HepG2 (cell line): ENCODE data around the gene WDR20. TPM values are rescaled to one million over a fixed set of nuclear protein-coding genes. Genes with fewer than 3 reads are reported as not detected.

Experiments
- DBP ChIP-seq: sonication (generic); formaldehyde crosslinking; IDR thresholded peaks from 2 replicates; pipeline ENCODE4 v1.4.0; 2020; ENCODE audit warnings: missing genetic modification reagents; ENCODE audit errors: not compliant biosample characterization
- FOSL2 ChIP-seq: sonication (generic); formaldehyde crosslinking; IDR thresholded peaks from 2 replicates; pipeline ENCODE4 v1.4.0; 2020; ENCODE audit warnings: missing genetic modification reagents
- HIC2 ChIP-seq: sonication (generic); formaldehyde crosslinking; IDR thresholded peaks from 2 replicates; pipeline ENCODE4 v1.9.0; 2022; ENCODE audit warnings: low read depth, missing genetic modification reagents
- HOXA3 ChIP-seq: sonication (generic); formaldehyde crosslinking; IDR thresholded peaks from 2 replicates; pipeline ENCODE4 v1.5.0; 2020; ENCODE audit warnings: missing genetic modification reagents
- MEF2D ChIP-seq: sonication (generic); formaldehyde crosslinking; IDR thresholded peaks from 2 replicates; pipeline ENCODE4 v1.5.1; 2020; ENCODE audit warnings: mild to moderate bottlenecking, missing genetic modification reagents
- MIER2 ChIP-seq: IDR thresholded peaks from 2 replicates; pipeline ENCODE4 v1.6.1; 2016; ENCODE audit warnings: missing biosample characterization, missing genetic modification reagents
- POGK ChIP-seq: sonication (generic); formaldehyde crosslinking; conservative IDR thresholded peaks from 2 replicates; pipeline ENCODE4 v1.8.0; 2022; ENCODE audit warnings: mild to moderate bottlenecking, moderate library complexity, missing genetic modification reagents
- RELA ChIP-seq: sonication (generic); formaldehyde crosslinking; IDR thresholded peaks from 2 replicates; pipeline ENCODE4 v1.4.0; 2020; ENCODE audit warnings: missing genetic modification reagents
- SALL1 ChIP-seq: sonication (generic); formaldehyde crosslinking; IDR thresholded peaks from 2 replicates; pipeline ENCODE4 v1.8.0; 2022; ENCODE audit warnings: mild to moderate bottlenecking, missing genetic modification reagents
- SKIL ChIP-seq: sonication (generic); formaldehyde crosslinking; IDR thresholded peaks from 2 replicates; pipeline ENCODE4 v1.8.0; 2022; ENCODE audit warnings: missing genetic modification reagents, mild to moderate bottlenecking, moderate library complexity, borderline replicate concordance
- SOX5 ChIP-seq: IDR thresholded peaks from 2 replicates; pipeline ENCODE4 v1.6.1; 2016; ENCODE audit warnings: borderline replicate concordance
- TBX2 ChIP-seq: sonication (generic); formaldehyde crosslinking; IDR thresholded peaks from 2 replicates; pipeline ENCODE4 v1.5.0; 2020; ENCODE audit warnings: missing genetic modification reagents, mild to moderate bottlenecking, borderline replicate concordance
- TEAD3 ChIP-seq: optimal IDR thresholded peaks from 2 replicates; pipeline ENCODE3; 2016; ENCODE audit warnings: borderline replicate concordance
- TRIM24 ChIP-seq: sonication (generic); formaldehyde crosslinking; IDR thresholded peaks from 2 replicates; pipeline ENCODE4 v1.8.0; 2022; ENCODE audit warnings: mild to moderate bottlenecking, missing genetic modification reagents
- XRCC5 ChIP-seq: fragments of 200-400 bp; formaldehyde crosslinking; optimal IDR thresholded peaks from 2 replicates; pipeline ENCODE3; 2017; ENCODE audit warnings: mild to moderate bottlenecking, low read length
- ZBTB26 ChIP-seq: IDR thresholded peaks from 2 replicates; pipeline ENCODE4 v1.6.1; 2016; ENCODE audit warnings: missing compliant biosample characterization, missing genetic modification reagents, borderline replicate concordance
- ZEB1 ChIP-seq: IDR thresholded peaks from 2 replicates; pipeline ENCODE4 v1.6.1; 2012; ENCODE audit warnings: mild to moderate bottlenecking, low read depth, inconsistent platforms; ENCODE audit not compliant: insufficient replicate concordance
- ZFP90 ChIP-seq: sonication (generic); formaldehyde crosslinking; IDR thresholded peaks from 2 replicates; pipeline ENCODE4 v1.8.0; 2022; ENCODE audit warnings: missing genetic modification reagents, mild to moderate bottlenecking, inconsistent platforms, borderline replicate concordance
- ZNF30 ChIP-seq: sonication (generic); formaldehyde crosslinking; IDR thresholded peaks from 2 replicates; pipeline ENCODE4 v1.5.0; 2020; ENCODE audit warnings: mild to moderate bottlenecking, missing genetic modification reagents
- ZNF558 ChIP-seq: sonication (generic); formaldehyde crosslinking; IDR thresholded peaks from 2 replicates; pipeline ENCODE4 v1.9.0; 2022; ENCODE audit warnings: mild to moderate bottlenecking, missing genetic modification reagents, borderline replicate concordance
- ZNF644 ChIP-seq: IDR thresholded peaks from 2 replicates; pipeline ENCODE4 v1.6.1; 2016; ENCODE audit warnings: low read depth
- ZSCAN20 ChIP-seq: sonication (generic); formaldehyde crosslinking; IDR thresholded peaks from 2 replicates; pipeline ENCODE4 v1.4.0; 2020; ENCODE audit warnings: missing genetic modification reagents, mild to moderate bottlenecking, borderline replicate concordance
- polyA plus RNA-seq, 8 experiments: library from polyadenylated mRNA; depleted of rRNA in 3 of 8; stranded (reverse) in 7 of 8; unstranded in 1 of 8; fragments of >200 nt; fragmentation: Illumina TruSeq in 4 of 8; extraction: Trizol in 4 of 8; gene quantifications; 2 replicates each; pipeline versions ENCODE4 v1.2.1 to v1.2.3, GENCODE V29; 2011 to 2016; ENCODE audit warnings: low read depth in 4 of 8, missing spikeins in 1 of 8, mixed read lengths in 1 of 8; ENCODE audit not compliant: insufficient read depth in 1 of 8
- total RNA-seq, 5 experiments: library from RNA; depleted of rRNA; stranded (reverse); fragments of >200 nt; fragmentation: Illumina TruSeq; extraction: Trizol; gene quantifications; 2 replicates each; pipeline ENCODE4 v1.2.3, GENCODE V29; 2016; ENCODE audit warnings: low read depth in 1 of 5

Gene WDR20
- total and polyA plus RNA-seq, 2 of the 13 experiments (the other 11 are each of a cell fraction or from before 2014, with no cell fraction given), result 10.4 to 23.2 TPM

- TF ChIP-seq MEF2D (CRISPR knock-in tag) (peak; percentile 65), TEAD3 (peak; percentile 45), TBX2 (CRISPR knock-in tag) (peak; percentile 80), ZNF644 (no peak), HOXA3 (CRISPR knock-in tag) (peak; percentile 39), DBP (CRISPR knock-in tag) (no peak), POGK (CRISPR knock-in tag) (0 out of 2 replicates have a peak, but pooled peaks have one; percentile 44), SALL1 (CRISPR knock-in tag) (0 out of 2 replicates have a peak, but pooled peaks have one; percentile 17), HIC2 (no peak), SOX5 (CRISPR knock-in tag) (no peak), ZNF558 (CRISPR knock-in tag) (no peak), ZEB1 (peak; percentile 95), ZFP90 (CRISPR knock-in tag) (0 out of 2 replicates have a peak, but pooled peaks have one; percentile 18), TRIM24 (CRISPR knock-in tag) (no peak), FOSL2 (CRISPR knock-in tag) (peak; percentile 28; the same call in 1 of the 2 replicates), MIER2 (CRISPR knock-in tag) (no peak; the same call in 1 of the 2 replicates), ZNF30 (CRISPR knock-in tag) (no peak), RELA (no peak), ZSCAN20 (peak; percentile 82; the same call in 1 of the 2 replicates), ZBTB26 (CRISPR knock-in tag) (no peak), SKIL (no peak), XRCC5 (no peak)
Observed at GRCh38 chr14:102139286-102140026, at the start of gene WDR20 (continued).
